HepG2 (cell line): ENCODE measurements around the gene UBASH3A. TPM values are rescaled to one million over a fixed set of nuclear protein-coding genes. Genes with fewer than 3 reads are reported as not detected.

Experiments
- ATAC-seq: fragments of 200-7000 bp; cut with Tn5 transposase; 3 replicates; pipeline ENCODE4 v1.9.1; 2020; ENCODE audit warnings: mild to moderate bottlenecking, moderate library complexity
- BruUV-seq: library from RNA; stranded (reverse); fragments of 400-500 nt; replicated peaks from 2 replicates; lab custom pipeline; 2021; lab: Mats Ljungman, UMichigan
- CTCF ChIA-PET: fragments of 300-600 bp; formaldehyde crosslinking; extraction: SDS; loops from one replicate; lab custom pipeline; 2021; ENCODE audit warnings: low total read pairs, inconsistent platforms, low intra/inter-chr PET ratio; lab: Yijun Ruan, JAX
- POLR2A ChIA-PET: fragments of 350-600 bp; sonication (Branson Sonifier 250); formaldehyde crosslinking; loops from one replicate; lab custom pipeline; 2020; ENCODE audit warnings: antibody characterized with exemption, inconsistent platforms; lab: Yijun Ruan, JAX
- DNase-seq: peaks from one replicate; pipeline ENCODE4 v3.0.0-alpha.2; 2015; ENCODE audit warnings: low spot score
- FAIRE-seq: peaks from 3 replicates; lab custom pipeline; 2011; peaks lifted over from hg19 to GRCh38; lab: Jason Lieb, UNC
- H2AFZ ChIP-seq: one replicate; pipeline ENCODE4 v1.6.1; 2011; ENCODE audit warnings: low read length, inconsistent platforms
- H3K27ac ChIP-seq: fragments of 300-600 bp; 3 replicates; pipeline ENCODE4 v1.8.0; 2011; ENCODE audit warnings: mixed run types, mild to moderate bottlenecking, mixed read lengths, low read length, inconsistent platforms; ENCODE audit not compliant: insufficient read depth; ENCODE audit errors: extremely low read length
- H3K27me3 ChIP-seq, 2 experiments: fragments of 200-600 bp in 1 of 2; 2 replicates in 1 of 2; 3 replicates in 1 of 2; pipeline versions ENCODE4 v1.6.0 to v1.8.0; 2011; ENCODE audit warnings: low read length in 2 of 2, mild to moderate bottlenecking in 2 of 2, moderate library complexity in 2 of 2, inconsistent platforms in 1 of 2; ENCODE audit not compliant: insufficient read depth in 2 of 2, control insufficient read depth in 1 of 2
- H3K36me3 ChIP-seq, 2 experiments: fragments of 200-600 bp in 1 of 2; replicated peaks in 1 of 2; 2 replicates in 1 of 2; 3 replicates in 1 of 2; pipeline versions ENCODE4 v1.5.1 to v1.8.0; 2011; ENCODE audit warnings: low read length in 2 of 2, inconsistent platforms in 1 of 2; ENCODE audit not compliant: insufficient read depth in 2 of 2, control insufficient read depth in 1 of 2
- H3K4me1 ChIP-seq: 2 replicates; pipeline ENCODE4 v1.5.1; 2012; ENCODE audit warnings: low read length, inconsistent platforms; ENCODE audit not compliant: insufficient read depth
- H3K4me2 ChIP-seq: 2 replicates; pipeline ENCODE4 v1.6.0; 2011; ENCODE audit warnings: low read depth, low read length, inconsistent platforms
- H3K4me3 ChIP-seq, 3 experiments: fragments of 200-600 bp in 1 of 3; sonication (generic), shearing (Covaris generic) in 1 of 3; replicated peaks in 1 of 3; 2 replicates each; pipeline ENCODE4 v1.5.1; 2011 to 2016; ENCODE audit warnings: low read length in 3 of 3, inconsistent platforms in 2 of 3, low read depth in 2 of 3, mild to moderate bottlenecking in 2 of 3, control low read depth in 1 of 3, mixed read lengths in 1 of 3; ENCODE audit not compliant: insufficient read depth in 1 of 3
- H3K79me2 ChIP-seq: one replicate; pipeline ENCODE4 v1.6.1; 2011; ENCODE audit warnings: low read length, inconsistent platforms; ENCODE audit not compliant: insufficient read depth
- H3K9ac ChIP-seq: 2 replicates; pipeline ENCODE4 v1.6.0; 2011; ENCODE audit warnings: mild to moderate bottlenecking, low read depth, low read length, inconsistent platforms; ENCODE audit not compliant: insufficient read depth
- H3K9me3 ChIP-seq: 2 replicates; pipeline ENCODE4 v1.5.1; 2012; ENCODE audit warnings: mild to moderate bottlenecking, low read length
- H4K20me1 ChIP-seq: 2 replicates; pipeline ENCODE4 v1.6.0; 2011; ENCODE audit warnings: inconsistent platforms, mild to moderate bottlenecking, low read length, moderate library complexity; ENCODE audit not compliant: insufficient read depth
- CEBPB ChIP-seq: IDR thresholded peaks from 2 replicates; pipeline ENCODE4 v1.6.1; 2011; ENCODE audit warnings: low read depth, low read length, improper control_type of control experiment, borderline replicate concordance
- ETV6 ChIP-seq: sonication (generic); formaldehyde crosslinking; conservative IDR thresholded peaks from 2 replicates; pipeline ENCODE4 v1.4.0; 2020; ENCODE audit warnings: missing genetic modification reagents
- FOSL2 ChIP-seq: sonication (generic); formaldehyde crosslinking; IDR thresholded peaks from 2 replicates; pipeline ENCODE4 v1.4.0; 2020; ENCODE audit warnings: missing genetic modification reagents
- TBP ChIP-seq: sonication (generic); formaldehyde crosslinking; IDR thresholded peaks from 2 replicates; pipeline ENCODE4 v1.5.0; 2020; ENCODE audit warnings: missing genetic modification reagents
- ZBTB39 ChIP-seq: sonication (generic); formaldehyde crosslinking; IDR thresholded peaks from 2 replicates; pipeline ENCODE4 v1.5.0; 2020; ENCODE audit warnings: missing genetic modification reagents
- ZNF260 ChIP-seq: sonication (generic); formaldehyde crosslinking; IDR thresholded peaks from 2 replicates; pipeline ENCODE4 v1.4.0; 2020; ENCODE audit warnings: missing genetic modification reagents, low read depth, mild to moderate bottlenecking, borderline replicate concordance
- ZNF788 ChIP-seq: sonication (generic); formaldehyde crosslinking; IDR thresholded peaks from 2 replicates; pipeline ENCODE4 v1.5.0; 2020; ENCODE audit warnings: mild to moderate bottlenecking, missing genetic modification reagents, borderline replicate concordance
- WGBS: methylation state at CpG from one replicate; pipeline ENCODE4 v1.1.6; 2017; ENCODE audit warnings: low lambda C conversion rate; 5-methylcytosine and 5-hydroxymethylcytosine counted together
- in situ Hi-C: cut with HindIII; loops from 2 replicates; pipeline ENCODE4 v1.10.0; 2017; ENCODE audit warnings: low pct_unique_long_range_greater_than_20kb; ENCODE audit not compliant: extremely low pct_ligation_motif_present
- intact Hi-C: fragments of 100-400 bp; cut with micrococcal nuclease; formaldehyde crosslinking; loops from one replicate; pipeline ENCODE4 v1.10.0; 2022; ENCODE audit not compliant: unreplicated experiment
- polyA plus RNA-seq, 8 experiments: library from polyadenylated mRNA; depleted of rRNA in 3 of 8; stranded (reverse) in 7 of 8; unstranded in 1 of 8; fragments of >200 nt; fragmentation: Illumina TruSeq in 4 of 8; extraction: Trizol in 4 of 8; gene quantifications; 2 replicates each; pipeline versions ENCODE4 v1.2.1 to v1.2.3, GENCODE V29; 2011 to 2016; ENCODE audit warnings: low read depth in 4 of 8, missing spikeins in 1 of 8, mixed read lengths in 1 of 8; ENCODE audit not compliant: insufficient read depth in 1 of 8
- total RNA-seq, 5 experiments: library from RNA; depleted of rRNA; stranded (reverse); fragments of >200 nt; fragmentation: Illumina TruSeq; extraction: Trizol; gene quantifications; 2 replicates each; pipeline ENCODE4 v1.2.3, GENCODE V29; 2016; ENCODE audit warnings: low read depth in 1 of 5
- TF ChIP-seq, protein P1 (sequence below): sonication (generic); formaldehyde crosslinking; IDR thresholded peaks from 2 replicates; pipeline ENCODE4 v1.4.0; 2020; ENCODE audit warnings: mild to moderate bottlenecking, missing genetic modification reagents

Gene UBASH3A
- total and polyA plus RNA-seq, 2 of the 13 experiments (the other 11 are each of a cell fraction or from before 2014, with no cell fraction given) = not detected

- H3K27ac ChIP-seq = no peak overlapping the region
- ATAC-seq = no peak
- CTCF ChIA-PET = no interaction called here
These were observed 21.3 kb downstream of the UBASH3A start for GRCh38 chr21:42424914-42425541.

GRCh38 chr21:42425591-42425990 lies 21.9 kb downstream of the UBASH3A start:
- no peak for ATAC-seq
- Histone ChIP-seq H4K20me1 (no peaks in the 10 kb centered on the region), H3K4me3 (no peak overlapping the region), H3K36me3 (no peaks in the 10 kb centered on the region), H3K27ac (no peak overlapping the region), H3K79me2 (no peaks in the 10 kb centered on the region), H3K9ac (no peak overlapping the region), H3K4me2 (no peak overlapping the region), H2AFZ (no peak overlapping the region), H3K4me1 (peaks cover 28% of the 10 kb centered on the region), H3K9me3 (no peaks in the 10 kb centered on the region), H3K27me3 (peaks cover 1 to 16% of the 10 kb centered on the region in 2 experiments; a peak in 1 of 5 replicates)
- ChIA-PET CTCF (no interaction called here), POLR2A (no interaction called here)
- no peak for DNase-seq
- TF ChIP-seq ZBTB39 (CRISPR knock-in tag) (no peak), FOSL2 (CRISPR knock-in tag) (0 out of 2 replicates have a peak, but pooled peaks have one; percentile 17), TBP (no peak), ETV6 (CRISPR knock-in tag) (no peak)
- TF ChIP-seq, protein P1, sequence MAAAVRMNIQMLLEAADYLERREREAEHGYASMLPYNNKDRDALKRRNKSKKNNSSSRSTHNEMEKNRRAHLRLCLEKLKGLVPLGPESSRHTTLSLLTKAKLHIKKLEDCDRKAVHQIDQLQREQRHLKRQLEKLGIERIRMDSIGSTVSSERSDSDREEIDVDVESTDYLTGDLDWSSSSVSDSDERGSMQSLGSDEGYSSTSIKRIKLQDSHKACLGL (CRISPR knock-in tag) = no peak
- 22% methylated on average over 4 of the region's 4 CpGs for WGBS
- in situ Hi-C loops = no loop called here
- BruUV-seq = no TSS peak
- intact Hi-C loops = no loop called here
- no peak for FAIRE-seq

More at GRCh38 chr21:42424914-42425541, 21.3 kb downstream of the UBASH3A start:
- no peak overlapping the region for H3K4me2 ChIP-seq
- H3K9me3 ChIP-seq = no peaks in the 10 kb centered on the region
- no peaks in the 10 kb centered on the region for H3K79me2 ChIP-seq
- POLR2A ChIA-PET = no interaction called here
- DNase-seq = no peak
- H3K4me1 ChIP-seq = peaks cover 28% of the 10 kb centered on the region
- in situ Hi-C loops (no loop called here), intact Hi-C loops (no loop called here)
- no peaks in the 10 kb centered on the region for H4K20me1 ChIP-seq
- 27% methylated on average over 12 of the region's 12 CpGs for WGBS
- no peak overlapping the region for H2AFZ ChIP-seq
- no peak overlapping the region for H3K9ac ChIP-seq
- H3K27me3 ChIP-seq = peaks cover 1 to 16% of the 10 kb centered on the region in 2 experiments; a peak in 1 of 5 replicates
- no peaks in the 10 kb centered on the region for H3K36me3 ChIP-seq
- BruUV-seq = no TSS peak
- TF ChIP-seq CEBPB (peak; percentile 40; the same call in 1 of the 2 replicates), ZNF260 (CRISPR knock-in tag) (no peak), ZNF788 (CRISPR knock-in tag) (no peak)
- TF ChIP-seq, all 625 proteins: peak for 1
- no peak overlapping the region for H3K4me3 ChIP-seq
- no peak for FAIRE-seq
